Tibial nerve (tissue), 4 donors: ENCODE data around the gene URAD. TPM values are rescaled to one million over a fixed set of nuclear protein-coding genes. Genes with fewer than 3 reads are reported as not detected.
A peak's percentile ranks its signal among the peaks of the same experiment; 100 is the strongest.

Experiments used
- DNase-seq, 2 donors: peaks; one replicate each; pipeline ENCODE4 v3.0.0-alpha.2; 2019; ENCODE audit warnings: low spot score in 2 of 2
- H3K27ac ChIP-seq, 4 donors: fragments of 200-600 bp; sonication (generic) in 3 of 4; one replicate each; pipeline ENCODE4 v1.5.1; 2017 to 2019; ENCODE audit warnings: mild to moderate bottlenecking in 1 of 4
- H3K27me3 ChIP-seq, 2 donors: fragments of 200-600 bp; sonication (generic) in 1 of 2; one replicate each; pipeline versions ENCODE4 v1.5.1 to v1.6.0; 2017 to 2019
- H3K36me3 ChIP-seq, 3 donors: fragments of 200-600 bp; sonication (generic); one replicate each; pipeline ENCODE4 v1.5.1; 2018 to 2019
- H3K4me1 ChIP-seq, 4 donors: fragments of 200-600 bp; sonication (generic) in 3 of 4; one replicate each; pipeline ENCODE4 v1.5.1; 2017 to 2019
- H3K4me3 ChIP-seq, 4 donors: fragments of 200-600 bp; sonication (generic) in 3 of 4; one replicate each; pipeline ENCODE4 v1.5.1; 2017 to 2019; ENCODE audit warnings: mild to moderate bottlenecking in 1 of 4, moderate library complexity in 1 of 4
- H3K9me3 ChIP-seq, 4 donors: fragments of 200-600 bp; sonication (generic) in 3 of 4; one replicate each; pipeline ENCODE4 v1.5.1; 2017 to 2019
- EP300 ChIP-seq, 2 donors: sonication (generic); formaldehyde crosslinking; IDR thresholded peaks; one replicate each; pipeline ENCODE4 v1.6.1; 2017; ENCODE audit warnings: antibody characterized with exemption in 2 of 2, mild to moderate bottlenecking in 1 of 2
- POLR2A ChIP-seq, 2 donors: fragments of 450-650 bp; IDR thresholded peaks; one replicate each; pipeline ENCODE4 v1.6.1; 2017; ENCODE audit warnings: antibody characterized with exemption in 2 of 2, mild to moderate bottlenecking in 2 of 2, moderate library complexity in 2 of 2
- WGBS, 2 donors: methylation state at CpG; one replicate each; pipeline ENCODE4 v1.1.5; 2018; 5-methylcytosine and 5-hydroxymethylcytosine counted together
- total RNA-seq, 4 donors: library from RNA; depleted of rRNA; stranded (reverse); fragments of >200 nt; gene quantifications; one replicate each; pipeline ENCODE4 v1.1.0, GENCODE V29; 2016
- TF ChIP-seq, protein P1 (sequence below), 5 experiments: fragments of 200-600 bp in 3 of 5; fragments of 450-650 bp in 2 of 5; sonication (generic) in 3 of 5; IDR thresholded peaks; one replicate each; pipeline ENCODE4 v1.5.1; 2016 to 2019; ENCODE audit warnings: antibody characterized with exemption in 5 of 5, mild to moderate bottlenecking in 3 of 5, moderate library complexity in 2 of 5

URAD gene
- total RNA-seq, 4 donors from 2014 or later = not detected

DNA sequence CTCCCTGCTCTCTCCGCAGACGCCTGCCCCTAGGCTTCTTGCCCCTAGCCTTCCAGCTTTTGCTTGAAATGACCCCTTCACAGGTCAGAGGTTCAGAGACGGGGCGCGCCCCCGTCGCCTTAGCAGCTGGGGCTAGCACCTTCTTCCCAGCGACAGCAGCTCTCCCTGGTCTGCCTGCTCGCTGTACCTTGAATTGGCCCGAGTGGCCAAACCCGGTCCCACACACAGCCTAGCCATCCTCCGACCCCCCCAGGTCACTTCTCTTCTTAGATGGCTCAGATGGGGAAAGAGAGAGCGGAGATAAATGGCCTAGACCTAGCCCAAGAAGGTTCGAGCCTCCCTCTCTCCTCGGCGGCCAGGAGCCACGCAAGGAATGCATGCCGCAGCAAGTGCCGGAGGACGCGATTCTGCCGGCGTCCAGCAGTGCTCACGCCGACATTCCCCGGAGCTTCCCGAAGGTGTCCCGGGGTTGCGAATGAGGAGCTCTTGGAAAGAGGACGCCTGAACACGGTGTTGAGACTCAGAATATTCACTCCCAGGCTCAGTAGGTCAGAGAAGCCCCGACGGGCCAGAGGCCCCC is 20.7 kb downstream of the URAD start:
- peak overlapping the region in 2 of 4 donors; percentile 12 to 38 for H3K4me3 ChIP-seq
- peak overlapping the region in 1 of 4 donors; percentile 72 for H3K27ac ChIP-seq
- H3K9me3 ChIP-seq = no peaks in the 10 kb centered on the region
- peaks cover 0 to 50% (median 9%) of the 10 kb centered on the region in 4 donors for H3K4me1 ChIP-seq
- peaks cover 3 to 100% of the 10 kb centered on the region in 2 donors for H3K27me3 ChIP-seq
- TF ChIP-seq POLR2A (IDR thresholded peaks at IDR 0.05) = no peak
- no peak for TF ChIP-seq EP300 (IDR thresholded peaks at IDR 0.05)
- TF ChIP-seq, protein P1, sequence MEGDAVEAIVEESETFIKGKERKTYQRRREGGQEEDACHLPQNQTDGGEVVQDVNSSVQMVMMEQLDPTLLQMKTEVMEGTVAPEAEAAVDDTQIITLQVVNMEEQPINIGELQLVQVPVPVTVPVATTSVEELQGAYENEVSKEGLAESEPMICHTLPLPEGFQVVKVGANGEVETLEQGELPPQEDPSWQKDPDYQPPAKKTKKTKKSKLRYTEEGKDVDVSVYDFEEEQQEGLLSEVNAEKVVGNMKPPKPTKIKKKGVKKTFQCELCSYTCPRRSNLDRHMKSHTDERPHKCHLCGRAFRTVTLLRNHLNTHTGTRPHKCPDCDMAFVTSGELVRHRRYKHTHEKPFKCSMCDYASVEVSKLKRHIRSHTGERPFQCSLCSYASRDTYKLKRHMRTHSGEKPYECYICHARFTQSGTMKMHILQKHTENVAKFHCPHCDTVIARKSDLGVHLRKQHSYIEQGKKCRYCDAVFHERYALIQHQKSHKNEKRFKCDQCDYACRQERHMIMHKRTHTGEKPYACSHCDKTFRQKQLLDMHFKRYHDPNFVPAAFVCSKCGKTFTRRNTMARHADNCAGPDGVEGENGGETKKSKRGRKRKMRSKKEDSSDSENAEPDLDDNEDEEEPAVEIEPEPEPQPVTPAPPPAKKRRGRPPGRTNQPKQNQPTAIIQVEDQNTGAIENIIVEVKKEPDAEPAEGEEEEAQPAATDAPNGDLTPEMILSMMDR (IDR thresholded peaks at IDR 0.05) = no peak
- 1 to 2% methylated on average over 32 to 33 of the region's 33 CpGs for WGBS, 2 donors
- H3K36me3 ChIP-seq = no peaks in the 10 kb centered on the region
- DNase-seq = no peak

DNA sequence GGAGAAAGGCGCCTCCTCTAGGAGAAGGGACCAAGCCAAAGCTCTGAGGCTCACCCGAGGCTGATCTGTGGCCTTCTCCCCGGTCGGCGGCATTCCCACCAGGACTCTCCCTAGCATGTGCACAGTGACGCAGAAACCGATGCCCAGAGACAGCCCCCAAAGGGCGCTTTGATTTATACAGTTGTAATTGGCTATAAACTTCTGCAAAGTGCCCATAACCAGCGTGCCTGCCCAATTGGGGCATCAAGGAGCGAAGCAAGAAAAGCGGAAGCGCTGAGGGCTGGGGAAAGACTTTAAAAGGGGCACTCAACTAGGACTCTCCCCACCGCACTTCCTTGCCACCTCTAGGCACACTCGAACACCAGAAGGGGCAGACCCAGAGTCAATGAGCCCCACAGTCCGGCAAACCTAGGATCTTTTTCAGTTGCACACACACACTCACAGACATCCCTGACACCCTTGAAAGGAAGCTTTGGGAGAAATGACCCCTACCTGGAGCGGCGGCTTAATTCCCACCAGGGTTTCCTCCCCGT is 21.2 kb downstream of the URAD start:
- peaks cover 3 to 100% of the 10 kb centered on the region in 2 donors for H3K27me3 ChIP-seq
- no peaks in the 10 kb centered on the region for H3K36me3 ChIP-seq
- no peaks in the 10 kb centered on the region for H3K9me3 ChIP-seq
- H3K27ac ChIP-seq = peak overlapping the region in 1 of 4 donors; percentile 72
- H3K4me3 ChIP-seq = peak overlapping the region in 1 of 4 donors; percentile 38
- DNase-seq = no peak
- peaks cover 0 to 50% (median 9%) of the 10 kb centered on the region in 4 donors for H3K4me1 ChIP-seq
- TF ChIP-seq, protein P1 (IDR thresholded peaks at IDR 0.05) = no peak
- TF ChIP-seq EP300 (IDR thresholded peaks at IDR 0.05) (no peak), POLR2A (IDR thresholded peaks at IDR 0.05) (no peak)
- WGBS, 2 donors = 2 to 7% methylated on average over 9 to 13 of the region's 18 CpGs

DNA sequence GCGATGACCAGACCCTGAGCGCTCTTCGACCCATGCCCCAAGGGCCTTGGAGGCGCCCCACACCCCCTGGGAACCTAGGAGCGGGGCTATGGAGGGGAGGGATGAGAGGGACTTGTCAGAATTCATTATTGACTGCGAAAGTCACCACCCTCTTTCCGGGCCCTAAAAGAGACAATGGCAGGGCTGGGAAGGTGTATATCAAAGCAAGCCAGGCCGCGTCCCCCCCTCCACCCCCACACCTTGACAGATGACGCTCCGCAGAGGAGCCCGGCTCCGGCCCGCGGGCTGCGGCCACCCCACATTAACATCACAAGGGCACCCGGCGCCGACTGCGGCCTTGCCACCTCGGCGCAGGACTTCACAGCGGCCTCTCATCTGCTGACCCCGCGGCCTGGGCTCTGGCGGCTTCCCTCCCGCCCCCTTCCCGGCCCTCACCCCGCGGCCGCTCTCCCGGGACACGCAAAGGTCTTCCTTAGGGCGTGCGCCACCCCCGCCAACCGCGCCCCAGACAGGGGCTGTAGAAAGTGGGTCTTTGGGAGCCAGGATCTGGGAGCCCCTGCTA is 21.8 kb downstream of the URAD start:
- Histone ChIP-seq H3K36me3 (no peaks in the 10 kb centered on the region), H3K4me3 (peak overlapping the region in 1 of 4 donors; percentile 38), H3K27me3 (peaks cover 3 to 100% of the 10 kb centered on the region in 2 donors), H3K27ac (peak overlapping the region in 1 of 4 donors; percentile 72), H3K9me3 (no peaks in the 10 kb centered on the region), H3K4me1 (peaks cover 0 to 50% (median 9%) of the 10 kb centered on the region in 4 donors)
- WGBS, 2 donors = 0 to 2% methylated on average over 12 to 16 of the region's 38 CpGs
- TF ChIP-seq EP300 (IDR thresholded peaks at IDR 0.05) (no peak), POLR2A (IDR thresholded peaks at IDR 0.05) (no peak)
- TF ChIP-seq, protein P1 (IDR thresholded peaks at IDR 0.05) = no peak
- DNase-seq = no peak

DNA sequence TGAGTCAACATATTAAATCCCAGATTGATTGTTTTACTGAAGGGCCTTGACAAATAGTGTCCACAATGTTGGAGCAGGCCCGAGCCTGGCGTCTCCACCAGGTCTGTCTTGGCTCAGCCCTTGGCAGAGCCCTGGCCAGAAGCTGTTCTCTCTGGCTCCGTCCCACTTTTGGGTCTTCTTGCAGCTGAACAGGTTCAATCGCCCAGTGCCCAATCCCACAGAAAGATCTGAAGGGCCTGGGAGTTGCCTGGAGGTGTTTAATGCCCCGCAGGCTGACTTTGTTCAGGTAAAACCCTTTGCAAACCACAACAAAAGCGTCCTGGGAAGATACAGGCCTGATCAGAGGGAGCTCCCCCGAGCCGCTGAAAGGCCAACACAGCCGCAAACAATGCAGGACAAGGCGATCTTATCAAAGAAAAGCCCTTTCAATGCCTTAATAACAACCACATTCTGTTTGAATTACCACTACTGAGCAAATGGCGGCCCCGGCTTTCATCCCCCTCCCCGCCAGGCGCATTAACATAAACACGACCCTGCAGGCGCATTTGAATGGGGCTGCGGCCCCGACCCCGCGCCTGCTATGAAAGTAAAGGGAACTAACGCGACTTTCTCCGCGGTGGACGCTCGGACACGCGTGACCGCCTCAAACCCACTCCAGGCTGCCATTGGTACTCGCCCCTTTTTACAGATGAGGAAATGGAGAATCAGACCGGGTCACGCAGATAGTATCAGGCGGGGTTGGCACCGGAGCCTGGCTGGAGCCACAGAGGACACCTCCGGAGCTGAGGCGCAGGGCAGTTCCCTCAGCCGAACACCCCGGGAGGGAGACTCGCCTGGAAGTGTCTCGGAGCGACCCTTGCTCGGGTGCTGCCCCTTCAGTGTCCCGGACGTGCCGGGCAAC is 22.5 kb downstream of the URAD start:
- DNase-seq = no peak
- peak overlapping the region in 1 of 4 donors; percentile 72 for H3K27ac ChIP-seq
- peaks cover 3 to 100% of the 10 kb centered on the region in 2 donors for H3K27me3 ChIP-seq
- 7 to 15% methylated on average over 27 to 37 of the region's 45 CpGs for WGBS, 2 donors
- H3K9me3 ChIP-seq = no peaks in the 10 kb centered on the region
- peaks cover 0 to 52% (median 13%) of the 10 kb centered on the region in 4 donors for H3K4me1 ChIP-seq
- TF ChIP-seq POLR2A (IDR thresholded peaks at IDR 0.05) (no peak), EP300 (IDR thresholded peaks at IDR 0.05) (no peak)
- TF ChIP-seq, protein P1 (IDR thresholded peaks at IDR 0.05) = no peak
- peak overlapping the region in 2 of 4 donors; percentile 7 to 38 for H3K4me3 ChIP-seq
- H3K36me3 ChIP-seq = no peaks in the 10 kb centered on the region
